Breast epithelium (tissue), 4 donors: ENCODE data around the gene COL16A1. TPM values are rescaled to one million over a fixed set of nuclear protein-coding genes. Genes with fewer than 3 reads are reported as not detected.
A peak's percentile ranks its signal among the peaks of the same experiment; 100 is the strongest.

Source experiments
- DNase-seq, 2 donors: peaks; one replicate each; pipeline ENCODE4 v3.0.0-alpha.2; 2019; ENCODE audit warnings: low spot score in 2 of 2
- H3K27ac ChIP-seq, 2 donors: fragments of 200-600 bp; sonication (generic) in 1 of 2; one replicate each; pipeline ENCODE4 v1.5.1; 2016 to 2019; ENCODE audit warnings: mild to moderate bottlenecking in 1 of 2
- H3K27me3 ChIP-seq, 2 donors: fragments of 200-600 bp; sonication (generic) in 1 of 2; one replicate each; pipeline versions ENCODE4 v1.5.1 to v1.6.0; 2017 to 2019; ENCODE audit warnings: control low read depth in 1 of 2, mild to moderate bottlenecking in 1 of 2
- H3K36me3 ChIP-seq: fragments of 200-600 bp; one replicate; pipeline ENCODE4 v1.5.1; 2019
- H3K4me1 ChIP-seq, 2 donors: fragments of 200-600 bp; sonication (generic); one replicate each; pipeline ENCODE4 v1.5.1; 2016 to 2019; ENCODE audit warnings: control low read depth in 1 of 2
- H3K4me3 ChIP-seq, 3 donors: fragments of 200-600 bp; sonication (generic); 1 replicate in 2 of 3; 2 replicates in 1 of 3; pipeline ENCODE4 v1.5.1; 2016 to 2019; ENCODE audit warnings: mild to moderate bottlenecking in 3 of 3, moderate library complexity in 2 of 3
- H3K9me3 ChIP-seq, 2 donors: fragments of 200-600 bp; sonication (generic) in 1 of 2; one replicate each; pipeline ENCODE4 v1.5.1; 2016 to 2019; ENCODE audit warnings: control low read depth in 1 of 2
- POLR2A ChIP-seq: fragments of 450-650 bp; IDR thresholded peaks from one replicate; pipeline ENCODE4 v1.6.1; 2016; ENCODE audit warnings: antibody characterized with exemption, mild to moderate bottlenecking, moderate library complexity
- POLR2AphosphoS5 ChIP-seq, 3 donors: sonication (generic); formaldehyde crosslinking; IDR thresholded peaks; one replicate each; pipeline ENCODE4 v1.6.1; 2017; ENCODE audit warnings: antibody characterized with exemption in 3 of 3
- intact Hi-C: fragments of 100-400 bp; cut with DNase I; formaldehyde crosslinking; loops from one replicate; pipeline ENCODE4 v1.15.1; 2023; ENCODE audit warnings: low total_unique reads
- total RNA-seq, 3 donors: library from RNA; depleted of rRNA; stranded (reverse); fragments of >200 nt; gene quantifications; one replicate each; pipeline ENCODE4 v1.1.0, GENCODE V29; 2016
- TF ChIP-seq, protein P1 (sequence below), 3 donors: fragments of 450-650 bp; IDR thresholded peaks; one replicate each; pipeline ENCODE4 v1.5.1; 2016 to 2017; ENCODE audit warnings: antibody characterized with exemption in 3 of 3, mild to moderate bottlenecking in 3 of 3, moderate library complexity in 3 of 3

The COL16A1 gene
- total RNA-seq, 3 donors from 2014 or later = 55.2 to 79.5 (median 58.7) TPM

- Histone ChIP-seq H3K4me3 (no peak overlapping the region), H3K27me3 (no peaks in the 10 kb centered on the region), H3K36me3 (no peaks in the 10 kb centered on the region), H3K4me1 (peaks cover 7 to 25% of the 10 kb centered on the region in 2 donors), H3K9me3 (no peaks in the 10 kb centered on the region), H3K27ac (peak overlapping the region; percentile 54 to 55)
- intact Hi-C loops = loop anchor here (5.0 kb wide), 1 partner anchor 40 kb away; no protein-coding TSS in a partner anchor
- no peak for DNase-seq
- no peak for TF ChIP-seq POLR2AphosphoS5 (IDR thresholded peaks at IDR 0.05)
- no peak for TF ChIP-seq POLR2A
- TF ChIP-seq, protein P1, sequence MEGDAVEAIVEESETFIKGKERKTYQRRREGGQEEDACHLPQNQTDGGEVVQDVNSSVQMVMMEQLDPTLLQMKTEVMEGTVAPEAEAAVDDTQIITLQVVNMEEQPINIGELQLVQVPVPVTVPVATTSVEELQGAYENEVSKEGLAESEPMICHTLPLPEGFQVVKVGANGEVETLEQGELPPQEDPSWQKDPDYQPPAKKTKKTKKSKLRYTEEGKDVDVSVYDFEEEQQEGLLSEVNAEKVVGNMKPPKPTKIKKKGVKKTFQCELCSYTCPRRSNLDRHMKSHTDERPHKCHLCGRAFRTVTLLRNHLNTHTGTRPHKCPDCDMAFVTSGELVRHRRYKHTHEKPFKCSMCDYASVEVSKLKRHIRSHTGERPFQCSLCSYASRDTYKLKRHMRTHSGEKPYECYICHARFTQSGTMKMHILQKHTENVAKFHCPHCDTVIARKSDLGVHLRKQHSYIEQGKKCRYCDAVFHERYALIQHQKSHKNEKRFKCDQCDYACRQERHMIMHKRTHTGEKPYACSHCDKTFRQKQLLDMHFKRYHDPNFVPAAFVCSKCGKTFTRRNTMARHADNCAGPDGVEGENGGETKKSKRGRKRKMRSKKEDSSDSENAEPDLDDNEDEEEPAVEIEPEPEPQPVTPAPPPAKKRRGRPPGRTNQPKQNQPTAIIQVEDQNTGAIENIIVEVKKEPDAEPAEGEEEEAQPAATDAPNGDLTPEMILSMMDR (IDR thresholded peaks at IDR 0.05) = no peak
These were observed 36.6 kb downstream of the COL16A1 start for GRCh38 chr1:31667065-31667785.

GRCh38 chr1:31666263-31666963 is 37.4 kb downstream of the COL16A1 start:
- Histone ChIP-seq H3K4me1 (peaks cover 7 to 25% of the 10 kb centered on the region in 2 donors), H3K9me3 (no peaks in the 10 kb centered on the region), H3K27ac (peak overlapping the region; percentile 55 to 56), H3K36me3 (no peaks in the 10 kb centered on the region), H3K4me3 (no peak overlapping the region), H3K27me3 (no peaks in the 10 kb centered on the region)
- no peak for DNase-seq
- intact Hi-C loops = loop anchor here (5.0 kb wide), 1 partner anchor 41 kb away; no protein-coding TSS in a partner anchor
- TF ChIP-seq POLR2A (no peak), POLR2AphosphoS5 (IDR thresholded peaks at IDR 0.05) (no peak)
- TF ChIP-seq, protein P1 (IDR thresholded peaks at IDR 0.05) = no peak

- TF ChIP-seq, protein P1 (IDR thresholded peaks at IDR 0.05) = no peak
- no peak for TF ChIP-seq POLR2AphosphoS5 (IDR thresholded peaks at IDR 0.05)
- no peak for TF ChIP-seq POLR2A
- Histone ChIP-seq H3K27ac (peak overlapping the region in 1 of 2 donors; percentile 56), H3K27me3 (no peaks in the 10 kb centered on the region), H3K9me3 (no peaks in the 10 kb centered on the region), H3K4me1 (peaks cover 3 to 25% of the 10 kb centered on the region in 2 donors), H3K4me3 (no peak overlapping the region), H3K36me3 (no peaks in the 10 kb centered on the region)
- intact Hi-C loops = loop anchor here (5.0 kb wide), 1 partner anchor 42 kb away; no protein-coding TSS in a partner anchor
- DNase-seq = no peak
These were observed 38.5 kb downstream of the COL16A1 start for GRCh38 chr1:31665234-31665878.

DNA sequence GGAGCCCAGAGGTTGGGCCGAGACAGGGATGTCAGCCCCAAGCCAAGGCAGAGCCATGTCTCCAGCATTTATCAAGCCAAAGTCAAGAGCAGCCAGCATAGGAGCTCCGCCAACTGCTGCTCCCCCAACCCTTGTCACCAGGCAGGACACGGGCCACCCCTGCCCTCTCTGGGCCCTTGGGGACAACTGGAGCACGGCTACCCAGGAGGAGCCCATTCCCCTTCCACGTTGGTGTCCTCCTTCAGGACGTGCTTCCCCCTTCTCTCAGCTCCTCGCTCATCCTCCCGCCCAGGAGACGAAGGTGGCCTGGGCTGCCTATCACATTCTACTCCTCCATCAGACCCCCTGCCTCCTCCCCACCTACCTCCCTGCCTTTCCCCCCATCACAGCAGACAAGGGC is 39.3 kb downstream of the COL16A1 start:
- no peaks in the 10 kb centered on the region for H3K36me3 ChIP-seq
- no peak for DNase-seq
- H3K4me3 ChIP-seq = no peak overlapping the region
- intact Hi-C loops = no loop called here
- peak overlapping the region in 1 of 2 donors; percentile 14 for H3K27ac ChIP-seq
- no peaks in the 10 kb centered on the region for H3K27me3 ChIP-seq
- peaks cover 3 to 21% of the 10 kb centered on the region in 2 donors for H3K4me1 ChIP-seq
- TF ChIP-seq POLR2AphosphoS5 (IDR thresholded peaks at IDR 0.05) (no peak), POLR2A (no peak)
- TF ChIP-seq, protein P1 (IDR thresholded peaks at IDR 0.05) = no peak
- H3K9me3 ChIP-seq = no peaks in the 10 kb centered on the region
